Measurements from ENCODE around the gene NPHP4.

The NPHP4 gene

GRCh38 chr1:5991381-5992025 is 722 bp downstream of the NPHP4 start:
- peak overlapping the region; percentile 70 for H3K9ac ChIP-seq (ENCODE audit: insufficient read length, low read depth)
- TF ChIP-seq ZNF274 (IDR thresholded peaks at IDR 0.05; ENCODE audit: low read depth, low read length) (no peak), YY1 (IDR thresholded peaks at IDR 0.05; ENCODE audit: insufficient read depth, insufficient read length) (no peak), SUZ12 (IDR thresholded peaks at IDR 0.05; ENCODE audit: extremely low read depth, insufficient read depth, insufficient read length) (no peak)
- H3K36me3 ChIP-seq (ENCODE audit: insufficient read depth, insufficient read length, low read length): no peaks in the 10 kb centered on the region
- H3K4me1 ChIP-seq (ENCODE audit: insufficient read depth, insufficient read length): no peaks in the 10 kb centered on the region
- H3K9me3 ChIP-seq (ENCODE audit: insufficient read depth, low read length): no peaks in the 10 kb centered on the region
- peak overlapping the region; percentile 50 for H3K4me3 ChIP-seq (ENCODE audit: insufficient read length, low read depth)
- no peak for DNase-seq (ENCODE audit: low read depth, low spot score)
- no peaks in the 10 kb centered on the region for H3K27me3 ChIP-seq (ENCODE audit: insufficient read depth, insufficient read length)

- no peaks in the 10 kb centered on the region for H3K4me1 ChIP-seq (ENCODE audit: insufficient read depth, insufficient read length)
- H3K9me3 ChIP-seq (ENCODE audit: insufficient read depth, low read length): no peaks in the 10 kb centered on the region
- no peaks in the 10 kb centered on the region for H3K27me3 ChIP-seq (ENCODE audit: insufficient read depth, insufficient read length)
- H3K9ac ChIP-seq (ENCODE audit: insufficient read length, low read depth): peak overlapping the region; percentile 50
- no peak for DNase-seq (ENCODE audit: low read depth, low spot score)
- H3K4me3 ChIP-seq (ENCODE audit: insufficient read length, low read depth): peak overlapping the region; percentile 43
- H3K36me3 ChIP-seq (ENCODE audit: insufficient read depth, insufficient read length, low read length): no peaks in the 10 kb centered on the region
- TF ChIP-seq SUZ12 (IDR thresholded peaks at IDR 0.05; ENCODE audit: extremely low read depth, insufficient read depth, insufficient read length) (no peak), YY1 (IDR thresholded peaks at IDR 0.05; ENCODE audit: insufficient read depth, insufficient read length) (no peak), ZNF274 (IDR thresholded peaks at IDR 0.05; ENCODE audit: low read depth, low read length) (no peak)
These were observed 1.3 kb downstream of the NPHP4 start for GRCh38 chr1:5990913-5991312.

GRCh38 chr1:5989731-5990271 is 2.4 kb downstream of the NPHP4 start:
- no peak overlapping the region for H3K4me3 ChIP-seq (ENCODE audit: insufficient read length, low read depth)
- no peak for DNase-seq (ENCODE audit: low read depth, low spot score)
- no peaks in the 10 kb centered on the region for H3K4me1 ChIP-seq (ENCODE audit: insufficient read depth, insufficient read length)
- no peaks in the 10 kb centered on the region for H3K27me3 ChIP-seq (ENCODE audit: insufficient read depth, insufficient read length)
- TF ChIP-seq SUZ12 (IDR thresholded peaks at IDR 0.05; ENCODE audit: extremely low read depth, insufficient read depth, insufficient read length) (no peak), ZNF274 (IDR thresholded peaks at IDR 0.05; ENCODE audit: low read depth, low read length) (no peak), YY1 (IDR thresholded peaks at IDR 0.05; ENCODE audit: insufficient read depth, insufficient read length) (no peak)
- no peaks in the 10 kb centered on the region for H3K9me3 ChIP-seq (ENCODE audit: insufficient read depth, low read length)
- no peak overlapping the region for H3K9ac ChIP-seq (ENCODE audit: insufficient read length, low read depth)
- H3K36me3 ChIP-seq (ENCODE audit: insufficient read depth, insufficient read length, low read length): no peaks in the 10 kb centered on the region

- Histone ChIP-seq H3K27me3 (ENCODE audit: insufficient read depth, insufficient read length) (no peaks in the 10 kb centered on the region), H3K9ac (ENCODE audit: insufficient read length, low read depth) (no peak overlapping the region), H3K36me3 (ENCODE audit: insufficient read depth, insufficient read length, low read length) (no peaks in the 10 kb centered on the region), H3K4me3 (ENCODE audit: insufficient read length, low read depth) (no peak overlapping the region), H3K4me1 (ENCODE audit: insufficient read depth, insufficient read length) (no peaks in the 10 kb centered on the region), H3K9me3 (ENCODE audit: insufficient read depth, low read length) (no peaks in the 10 kb centered on the region)
- no peak for DNase-seq (ENCODE audit: low read depth, low spot score)
- TF ChIP-seq ZNF274 (IDR thresholded peaks at IDR 0.05; ENCODE audit: low read depth, low read length) (no peak), YY1 (IDR thresholded peaks at IDR 0.05; ENCODE audit: insufficient read depth, insufficient read length) (no peak), SUZ12 (IDR thresholded peaks at IDR 0.05; ENCODE audit: extremely low read depth, insufficient read depth, insufficient read length) (no peak)
These were observed 3.0 kb downstream of the NPHP4 start for GRCh38 chr1:5989286-5989605.

GRCh38 chr1:5988596-5989285 is 3.5 kb downstream of the NPHP4 start:
- Histone ChIP-seq H3K9ac (ENCODE audit: insufficient read length, low read depth) (no peak overlapping the region), H3K4me3 (ENCODE audit: insufficient read length, low read depth) (no peak overlapping the region), H3K9me3 (ENCODE audit: insufficient read depth, low read length) (no peaks in the 10 kb centered on the region)

GRCh38 chr1:5986018-5986417 is 6.2 kb downstream of the NPHP4 start:
- DNase-seq (ENCODE audit: low read depth, low spot score): no peak
- no peaks in the 10 kb centered on the region for H3K27me3 ChIP-seq (ENCODE audit: insufficient read depth, insufficient read length)
- H3K4me1 ChIP-seq (ENCODE audit: insufficient read depth, insufficient read length): no peaks in the 10 kb centered on the region
- H3K9ac ChIP-seq (ENCODE audit: insufficient read length, low read depth): no peak overlapping the region
- no peak overlapping the region for H3K4me3 ChIP-seq (ENCODE audit: insufficient read length, low read depth)
- TF ChIP-seq YY1 (IDR thresholded peaks at IDR 0.05; ENCODE audit: insufficient read depth, insufficient read length): no peak
- no peak for TF ChIP-seq ZNF274 (IDR thresholded peaks at IDR 0.05; ENCODE audit: low read depth, low read length)
- no peaks in the 10 kb centered on the region for H3K36me3 ChIP-seq (ENCODE audit: insufficient read depth, insufficient read length, low read length)
- no peaks in the 10 kb centered on the region for H3K9me3 ChIP-seq (ENCODE audit: insufficient read depth, low read length)

More at GRCh38 chr1:5988596-5989285, 3.5 kb downstream of the NPHP4 start:
- H3K4me1 ChIP-seq (ENCODE audit: insufficient read depth, insufficient read length): no peaks in the 10 kb centered on the region
- no peaks in the 10 kb centered on the region for H3K27me3 ChIP-seq (ENCODE audit: insufficient read depth, insufficient read length)
- H3K36me3 ChIP-seq (ENCODE audit: insufficient read depth, insufficient read length, low read length): no peaks in the 10 kb centered on the region
- TF ChIP-seq ZNF274 (IDR thresholded peaks at IDR 0.05; ENCODE audit: low read depth, low read length) (no peak), YY1 (IDR thresholded peaks at IDR 0.05; ENCODE audit: insufficient read depth, insufficient read length) (no peak), SUZ12 (IDR thresholded peaks at IDR 0.05; ENCODE audit: extremely low read depth, insufficient read depth, insufficient read length) (no peak)
- no peak for DNase-seq (ENCODE audit: low read depth, low spot score)

- no peaks in the 10 kb centered on the region for H3K9me3 ChIP-seq (ENCODE audit: insufficient read depth, low read length)
- DNase-seq (ENCODE audit: low read depth, low spot score): no peak
- TF ChIP-seq SUZ12 (IDR thresholded peaks at IDR 0.05; ENCODE audit: extremely low read depth, insufficient read depth, insufficient read length) (no peak), ZNF274 (IDR thresholded peaks at IDR 0.05; ENCODE audit: low read depth, low read length) (no peak), YY1 (IDR thresholded peaks at IDR 0.05; ENCODE audit: insufficient read depth, insufficient read length) (no peak)
- H3K4me3 ChIP-seq (ENCODE audit: insufficient read length, low read depth): no peak overlapping the region
- H3K27me3 ChIP-seq (ENCODE audit: insufficient read depth, insufficient read length): no peaks in the 10 kb centered on the region
- H3K9ac ChIP-seq (ENCODE audit: insufficient read length, low read depth): no peak overlapping the region
- H3K36me3 ChIP-seq (ENCODE audit: insufficient read depth, insufficient read length, low read length): no peaks in the 10 kb centered on the region
- H3K4me1 ChIP-seq (ENCODE audit: insufficient read depth, insufficient read length): no peaks in the 10 kb centered on the region
These were observed 7.0 kb downstream of the NPHP4 start for GRCh38 chr1:5985250-5985649.
